Adipose tissue (tissue), 3 donors: ENCODE results near the gene CEACAM6. TPM values are rescaled to one million over a fixed set of nuclear protein-coding genes. Genes with fewer than 3 reads are reported as not detected.
"Not testable (repeated sequence)": the region's sequence is repeated elsewhere in the genome, so short reads cannot be mapped to it uniquely, and the experiment has no call there.

Experiments used
- H3K27ac ChIP-seq: one replicate; pipeline ENCODE4 v1.5.1; 2013; ENCODE audit warnings: low read depth, low read length
- whole genome bisulfite sequencing, 3 donors: extraction: QIAGEN DNeasy Blood & Tissue Kit; methylation state at CpG; one replicate each; pipeline ENCODE4 v1.1.7; 2013; 5-methylcytosine and 5-hydroxymethylcytosine counted together
- polyA plus RNA-seq, 3 donors: library from polyadenylated mRNA; stranded (reverse); fragments of 200-250 nt; gene quantifications; one replicate each; pipeline ENCODE4 v1.2.3, GENCODE V29; 2013
- donor health status: healthy with polysubstance abuse.
- donor health status: Bipolar disorder and iron deficiency.
- donor health status: healthy.

Gene CEACAM6
- polyA plus RNA-seq, 3 donors = 0.33 to 3.2 (median 0.56) TPM

- WGBS, 3 donors = 34 to 67% (median 37%) methylated on average over 4 of the region's 4 CpGs
- no peak overlapping the region for H3K27ac ChIP-seq
These were observed 10.5 kb upstream of the CEACAM6 start for GRCh38 chr19:41744850-41745249.

DNA sequence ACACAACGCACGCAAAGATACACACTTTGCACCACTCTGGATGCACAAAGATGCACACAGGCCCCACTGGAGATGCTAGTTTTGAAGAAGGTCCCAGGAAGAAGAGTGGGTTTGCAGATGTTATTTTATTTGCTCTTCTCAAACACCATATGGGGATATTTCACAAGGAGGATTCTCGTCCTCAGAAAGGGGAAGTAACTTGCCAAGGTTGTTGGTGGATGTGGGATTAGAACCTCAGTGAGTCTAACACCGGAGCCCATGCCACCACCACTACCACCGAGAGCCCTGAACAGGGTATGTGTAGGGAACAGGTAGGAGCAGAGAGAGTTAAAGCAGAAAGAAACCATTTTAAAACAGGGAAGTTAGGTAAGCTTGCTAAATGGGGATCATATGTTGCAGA is 9.6 kb upstream of the CEACAM6 start:
- H3K27ac ChIP-seq = no peak overlapping the region
- 51 to 79% (median 64%) methylated on average over 5 of the region's 5 CpGs for WGBS, 3 donors

- no peak overlapping the region for H3K27ac ChIP-seq
- WGBS, 3 donors = 16 to 18% (median 18%) methylated on average over 11 of the region's 11 CpGs
These were observed 8.6 kb upstream of the CEACAM6 start for GRCh38 chr19:41746593-41747227.

DNA sequence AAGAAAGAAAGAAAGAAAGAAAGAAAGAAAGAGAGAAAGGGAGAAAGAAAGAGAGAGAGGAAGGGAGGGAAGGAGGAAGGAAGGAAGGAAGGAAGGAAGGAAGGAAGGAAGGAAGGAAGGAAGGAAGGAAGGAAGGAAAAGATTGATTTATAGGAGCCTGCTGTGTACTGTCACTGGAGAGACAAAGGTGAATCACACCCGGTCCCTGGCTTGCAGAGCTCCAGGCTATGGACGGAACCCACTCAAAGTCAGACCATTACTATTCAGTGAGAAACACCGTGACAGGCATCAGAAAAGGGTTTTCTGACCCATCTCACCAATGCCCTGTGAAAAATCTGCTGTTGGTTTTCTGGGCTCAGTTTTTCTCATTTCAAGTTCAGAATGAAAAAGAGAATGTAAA is 7.3 kb upstream of the CEACAM6 start:
- H3K27ac ChIP-seq = no peak overlapping the region
- WGBS, 3 donors = 63 to 83% (median 72%) methylated on average over 3 of the region's 3 CpGs

GRCh38 chr19:41750248-41751134 is 4.8 kb upstream of the CEACAM6 start:
- not testable (repeated sequence) for H3K27ac ChIP-seq
- WGBS, 3 donors = 28 to 67% (median 66%) methylated on average over 5 to 8 of the region's 10 CpGs

DNA sequence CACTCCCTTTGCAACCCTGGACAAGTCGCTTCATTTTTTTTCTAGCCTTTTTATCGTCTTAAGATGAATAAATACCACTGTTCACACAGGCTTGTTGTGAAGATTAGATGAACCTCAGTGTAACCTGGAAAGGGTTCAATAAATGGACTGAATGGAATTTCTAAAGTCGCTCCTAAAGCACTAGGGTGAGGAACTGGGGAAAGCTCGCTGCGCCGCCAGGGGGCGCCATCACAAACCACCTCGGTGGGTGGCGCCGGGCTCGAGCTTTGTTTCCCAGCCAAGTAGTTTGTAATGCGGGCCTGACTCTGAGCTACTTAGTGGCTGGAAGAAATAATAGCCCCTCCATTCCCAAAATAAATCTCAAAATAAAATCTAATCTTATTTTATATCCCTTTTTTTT is 2.2 kb upstream of the CEACAM6 start:
- WGBS, 3 donors = 4 to 10% (median 7%) methylated on average over 12 of the region's 12 CpGs
- H3K27ac ChIP-seq = no peak overlapping the region

DNA sequence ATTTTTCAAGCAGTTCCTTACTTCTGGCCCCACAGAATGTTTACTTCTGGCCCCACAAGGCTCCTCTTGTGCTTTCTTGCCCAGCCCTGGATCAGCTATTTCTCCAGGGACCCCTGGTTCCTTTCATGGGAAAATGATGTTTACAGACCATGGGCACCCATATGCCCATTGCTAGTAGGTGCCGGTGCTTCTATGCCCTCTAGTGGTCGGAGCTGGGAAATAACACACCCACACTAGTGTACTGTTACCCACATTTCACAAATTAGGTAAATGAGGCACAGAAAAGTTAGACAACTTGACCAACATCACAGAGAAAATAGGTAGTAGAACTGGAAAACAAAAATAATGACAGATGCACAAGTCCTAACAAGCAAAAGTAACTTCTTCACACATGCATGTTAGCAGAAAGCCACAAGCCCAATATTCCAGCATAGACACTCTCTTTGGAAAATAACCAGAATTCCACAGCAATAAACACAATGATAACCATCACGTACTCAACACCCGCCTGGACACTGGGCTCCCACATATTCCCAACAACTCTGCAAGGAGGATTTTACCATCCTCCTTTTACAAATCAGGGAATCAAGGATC is 1.3 kb upstream of the CEACAM6 start:
- 10 to 20% (median 14%) methylated on average over 4 of the region's 4 CpGs for WGBS, 3 donors
- no peak overlapping the region for H3K27ac ChIP-seq

GRCh38 chr19:41758846-41759245 is 3.5 kb downstream of the CEACAM6 start:
- no peak overlapping the region for H3K27ac ChIP-seq
- 67 to 81% (median 69%) methylated on average over 9 of the region's 9 CpGs for WGBS, 3 donors

DNA sequence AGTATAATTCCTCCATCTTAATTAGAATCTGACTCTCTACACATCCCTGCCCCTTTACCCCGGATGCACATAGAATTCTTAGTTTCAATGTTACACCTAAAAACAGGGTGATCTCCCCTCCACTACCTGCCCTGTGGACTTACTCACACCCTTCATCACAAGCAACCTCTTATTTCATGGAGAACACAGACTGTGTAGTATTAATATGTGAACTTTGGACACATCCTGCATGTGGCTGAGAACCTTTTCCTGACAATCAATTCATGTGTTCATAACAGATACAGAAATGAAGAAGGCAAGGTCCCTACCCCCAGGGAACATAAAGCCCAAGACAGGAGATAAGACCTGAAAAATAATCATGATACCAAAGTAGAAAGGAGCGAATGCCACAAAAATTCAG is 11.8 kb downstream of the CEACAM6 start:
- 87 to 89% (median 88%) methylated on average over 2 of the region's 2 CpGs for WGBS, 3 donors
- H3K27ac ChIP-seq = no peak overlapping the region

- WGBS, 3 donors = 46 to 71% (median 68%) methylated on average over 3 to 5 of the region's 5 CpGs
These were observed 12.8 kb downstream of the CEACAM6 start for GRCh38 chr19:41768105-41768504.

DNA sequence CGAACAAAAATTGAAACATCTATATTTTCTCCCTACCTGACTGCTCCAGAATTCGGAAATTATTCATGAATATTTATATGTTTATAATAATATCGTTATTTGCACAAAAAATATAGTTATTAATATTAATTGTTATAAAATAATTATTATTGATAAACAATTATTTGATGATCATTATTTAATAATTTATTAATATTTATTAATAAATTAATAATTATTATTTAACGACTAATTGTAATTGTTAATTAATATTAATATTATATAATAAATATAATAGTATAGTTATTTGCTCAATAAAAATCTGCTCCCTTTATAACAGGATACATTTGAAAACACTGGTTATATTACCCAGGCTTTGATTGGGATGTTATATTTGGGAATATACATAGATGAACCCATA is 14.3 kb downstream of the CEACAM6 start:
- no peak overlapping the region for H3K27ac ChIP-seq
- 91 to 95% (median 91%) methylated on average over 4 of the region's 4 CpGs for WGBS, 3 donors

More at GRCh38 chr19:41768105-41768504, 12.8 kb downstream of the CEACAM6 start:
- not testable (repeated sequence) for H3K27ac ChIP-seq

DNA sequence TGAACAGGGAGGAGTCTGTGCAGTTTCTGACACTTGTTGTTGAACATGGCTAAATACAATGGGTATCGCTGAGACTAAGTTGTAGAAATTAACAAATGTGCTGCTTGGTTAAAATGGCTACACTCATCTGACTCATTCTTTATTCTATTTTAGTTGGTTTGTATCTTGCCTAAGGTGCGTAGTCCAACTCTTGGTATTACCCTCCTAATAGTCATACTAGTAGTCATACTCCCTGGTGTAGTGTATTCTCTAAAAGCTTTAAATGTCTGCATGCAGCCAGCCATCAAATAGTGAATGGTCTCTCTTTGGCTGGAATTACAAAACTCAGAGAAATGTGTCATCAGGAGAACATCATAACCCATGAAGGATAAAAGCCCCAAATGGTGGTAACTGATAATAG is 16.1 kb downstream of the CEACAM6 start:
- WGBS, 3 donors = 86 to 95% (median 95%) methylated on average over 2 of the region's 2 CpGs
- no peak overlapping the region for H3K27ac ChIP-seq

DNA sequence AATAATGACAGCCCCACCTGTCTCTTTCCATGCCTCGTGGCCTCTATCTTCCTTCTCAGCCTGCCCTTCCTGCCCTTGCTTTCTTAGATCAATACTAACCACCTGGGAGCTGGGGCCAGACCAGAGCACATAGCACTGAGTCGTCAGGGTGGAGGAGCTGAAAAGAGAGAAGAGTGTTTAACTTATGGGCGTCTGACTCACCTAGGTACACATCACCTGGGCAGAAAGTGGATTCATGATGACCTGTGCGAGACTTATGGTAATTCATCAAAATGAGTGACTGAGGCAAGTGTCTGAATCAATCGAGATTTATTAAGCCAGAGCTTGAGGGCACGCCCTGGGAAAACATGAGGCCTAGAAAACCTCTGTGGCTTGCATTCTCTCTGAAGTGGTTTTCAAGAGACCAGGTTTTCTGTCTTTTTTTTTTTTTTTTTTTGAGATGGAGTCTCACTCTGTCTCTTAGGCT is 19.2 kb downstream of the CEACAM6 start:
- 36 to 56% (median 56%) methylated on average over 6 of the region's 6 CpGs for WGBS, 3 donors
- H3K27ac ChIP-seq = no peak overlapping the region

- 59 to 72% (median 70%) methylated on average over 2 of the region's 2 CpGs for WGBS, 3 donors
- no peak overlapping the region for H3K27ac ChIP-seq
These were observed 21.4 kb downstream of the CEACAM6 start for GRCh38 chr19:41776700-41777099.

DNA sequence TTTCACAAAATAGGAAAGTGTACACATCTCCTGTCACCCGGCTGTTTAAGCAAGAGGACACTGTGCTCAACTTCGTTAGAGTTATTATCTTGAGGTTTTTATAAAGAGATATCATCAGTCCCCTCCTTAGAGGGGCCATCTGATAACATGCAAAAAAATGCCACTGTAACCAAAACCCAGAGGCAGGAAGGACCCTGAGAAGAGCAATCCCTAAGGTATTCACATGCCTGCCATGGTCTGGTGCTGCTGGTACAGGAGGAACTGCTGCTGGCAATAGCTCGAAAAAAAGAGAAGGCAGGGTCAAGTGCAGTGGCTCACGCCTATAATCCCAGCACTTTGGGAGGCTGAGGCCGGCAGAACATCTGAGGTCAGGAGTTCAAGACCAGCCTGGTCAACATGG is 28.3 kb downstream of the CEACAM6 start:
- H3K27ac ChIP-seq = no peak overlapping the region
- 36 to 42% (median 37%) methylated on average over 5 of the region's 5 CpGs for WGBS, 3 donors

GRCh38 chr19:41784312-41784711 is 29.0 kb downstream of the CEACAM6 start:
- H3K27ac ChIP-seq = no peak overlapping the region
- 35 to 64% (median 45%) methylated on average over 3 of the region's 3 CpGs for WGBS, 3 donors

DNA sequence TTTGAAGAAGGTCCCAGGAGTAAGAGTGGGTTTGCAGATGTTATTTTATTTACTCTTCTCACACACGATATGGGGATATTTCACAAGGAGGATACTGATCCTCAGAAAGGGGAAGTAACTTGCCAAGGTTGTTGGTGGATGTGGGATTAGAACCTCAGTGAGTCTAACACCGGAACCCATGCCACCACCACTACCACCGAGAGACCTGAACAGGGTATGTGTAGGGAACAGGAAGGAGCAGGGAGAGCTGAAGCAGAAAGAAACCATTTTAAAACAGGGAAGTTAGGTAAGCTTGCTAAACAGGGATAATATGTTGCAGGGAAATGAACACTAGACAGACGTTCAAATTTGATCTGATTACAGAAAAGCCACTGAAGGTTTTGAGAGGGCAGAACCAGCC is 29.4 kb downstream of the CEACAM6 start:
- WGBS, 3 donors = 32 to 46% (median 40%) methylated on average over 4 of the region's 4 CpGs
- no peak overlapping the region for H3K27ac ChIP-seq

GRCh38 chr19:41785653-41786052 is 30.3 kb downstream of the CEACAM6 start:
- no peak overlapping the region for H3K27ac ChIP-seq
- 1 to 2% (median 2%) methylated on average over 10 of the region's 10 CpGs for WGBS, 3 donors

DNA sequence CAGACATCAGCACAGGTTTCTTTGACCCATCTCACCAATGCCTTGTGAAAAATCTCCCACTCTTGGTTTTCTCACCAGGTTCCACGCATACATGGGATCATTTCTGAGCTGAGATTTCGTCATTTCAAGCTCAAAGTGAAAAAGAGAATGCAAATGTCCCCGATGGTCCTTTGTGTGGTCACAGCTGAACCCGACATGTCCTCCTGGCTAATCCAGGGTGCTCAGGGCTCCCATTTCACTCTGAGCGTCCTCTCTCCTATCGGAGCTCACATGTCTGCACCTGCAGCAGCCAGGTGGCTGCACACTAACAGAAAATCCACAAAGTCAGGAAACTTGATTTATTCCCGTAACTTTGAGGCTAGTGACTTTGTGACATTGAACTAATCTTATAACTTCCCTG is 31.7 kb downstream of the CEACAM6 start:
- 53 to 64% (median 61%) methylated on average over 7 of the region's 7 CpGs for WGBS, 3 donors
- H3K27ac ChIP-seq = no peak overlapping the region
